ENCODE measurements around the gene JADE3. TPM values are rescaled to one million over a fixed set of nuclear protein-coding genes. Genes with fewer than 3 reads are reported as not detected.

JADE3 gene
- total and polyA plus RNA-seq, 8 donors = 2.7 to 11.9 (median 9.1) TPM

GRCh38 chrX:46922611-46923010 is 10.4 kb downstream of the JADE3 start:
- Histone ChIP-seq H3K27me3 (peaks cover 0 to 6% (median 0%) of the 10 kb centered on the region in 4 donors), H3K4me1 (no peaks in the 10 kb centered on the region), H3K36me3 (no peaks in the 10 kb centered on the region), H3K27ac (no peak overlapping the region), H3K4me3 (no peak overlapping the region), H3K9me3 (no peaks in the 10 kb centered on the region)
- no peak for TF ChIP-seq CTCF (IDR thresholded peaks at IDR 0.05)
- WGBS, 2 donors = 81 to 97% methylated on average over 1 of the region's 1 CpG
- intact Hi-C loops (cut with DNase I) = no loop called here
- DNase-seq (no peak), FAIRE-seq (no peak), ATAC-seq (no peak)

GRCh38 chrX:46927718-46928117 is 15.5 kb downstream of the JADE3 start:
- Histone ChIP-seq H3K4me1 (no peaks in the 10 kb centered on the region), H3K4me3 (no peak overlapping the region), H3K9me3 (no peaks in the 10 kb centered on the region), H3K36me3 (no peaks in the 10 kb centered on the region), H3K27ac (no peak overlapping the region), H3K27me3 (peaks cover 0 to 5% (median 0%) of the 10 kb centered on the region in 4 donors)
- DNase-seq (no peak), FAIRE-seq (no peak), ATAC-seq (no peak)
- WGBS, 2 donors = 83 to 84% methylated on average over 3 of the region's 3 CpGs
- TF ChIP-seq CTCF (IDR thresholded peaks at IDR 0.05) = no peak
- intact Hi-C loops (cut with DNase I) = no loop called here

- Histone ChIP-seq H3K27ac (no peak overlapping the region), H3K4me1 (no peaks in the 10 kb centered on the region), H3K27me3 (peaks cover 0 to 5% (median 0%) of the 10 kb centered on the region in 4 donors), H3K4me3 (no peak overlapping the region), H3K9me3 (no peaks in the 10 kb centered on the region), H3K36me3 (no peaks in the 10 kb centered on the region)
- no peak for TF ChIP-seq CTCF (IDR thresholded peaks at IDR 0.05)
- DNase-seq (no peak), FAIRE-seq (no peak), ATAC-seq (peak in 1 of 4 donors; percentile 38)
- intact Hi-C loops (cut with DNase I) = no loop called here
- 60 to 83% methylated on average over 3 of the region's 3 CpGs for WGBS, 2 donors
Observed at GRCh38 chrX:46929439-46930261, 17.4 kb downstream of the JADE3 start.

GRCh38 chrX:46935295-46935694 is 23.1 kb downstream of the JADE3 start:
- WGBS, 2 donors = 51 to 54% methylated on average over 4 of the region's 4 CpGs
- intact Hi-C loops (cut with DNase I) = no loop called here
- FAIRE-seq = no peak

More at GRCh38 chrX:46935295-46935694, 23.1 kb downstream of the JADE3 start:
- H3K4me3 ChIP-seq = no peak overlapping the region
- no peak for TF ChIP-seq CTCF (IDR thresholded peaks at IDR 0.05)
- no peak for DNase-seq
- H3K36me3 ChIP-seq = no peaks in the 10 kb centered on the region
- no peaks in the 10 kb centered on the region for H3K9me3 ChIP-seq
- H3K27me3 ChIP-seq = peaks cover 0 to 3% (median 1%) of the 10 kb centered on the region in 4 donors
- ATAC-seq = peak in 2 of 4 donors; percentile 28 to 61
- no peak overlapping the region for H3K27ac ChIP-seq
- H3K4me1 ChIP-seq = no peaks in the 10 kb centered on the region
